Activated naive CD8-positive, alpha-beta T cell treated with anti-CD3 and anti-CD28 coated beads, Interleukin-2, amount 10 ng/mL, durations not matched to agents 7 days and 5 days (primary cell): ENCODE measurements around the gene PLXDC2. TPM values are rescaled to one million over a fixed set of nuclear protein-coding genes. Genes with fewer than 3 reads are reported as not detected.

Experiments
- ATAC-seq: fragments of 150-1000 bp; cut with Tn5 transposase; one replicate; pipeline ENCODE4 v1.10.0; 2021; ENCODE audit warnings: low read depth, moderate library complexity
- POLR2A ChIA-PET: fragments of 350-600 bp; sonication (Branson Sonifier 250); formaldehyde crosslinking; loops from one replicate; lab custom pipeline; 2021; ENCODE audit warnings: antibody characterized with exemption; lab: Charles Lee
- DNase-seq: peaks from one replicate; pipeline ENCODE4 v3.0.0; 2021
- H3K27ac Mint-ChIP-seq: one replicate; pipeline ENCODE4 v1.8.0; 2022; ENCODE audit warnings: mild to moderate bottlenecking, mixed read lengths
- H3K27me3 Mint-ChIP-seq: one replicate; pipeline ENCODE4 v1.8.0; 2022; ENCODE audit warnings: mild to moderate bottlenecking, moderate library complexity, mixed read lengths
- H3K36me3 Mint-ChIP-seq: one replicate; pipeline ENCODE4 v1.8.0; 2021; ENCODE audit warnings: mild to moderate bottlenecking, mixed read lengths
- H3K4me1 Mint-ChIP-seq: one replicate; pipeline ENCODE4 v1.8.0; 2021; ENCODE audit warnings: mixed read lengths
- H3K4me3 Mint-ChIP-seq: one replicate; pipeline ENCODE4 v1.8.0; 2022; ENCODE audit warnings: mild to moderate bottlenecking, moderate library complexity, mixed read lengths
- H3K9me3 Mint-ChIP-seq: one replicate; pipeline ENCODE4 v1.8.0; 2021; ENCODE audit warnings: mixed read lengths
- total RNA-seq, 2 experiments: library from RNA; stranded (reverse); gene quantifications; one replicate each; pipeline ENCODE4 v1.2.3, GENCODE V29; 2021

PLXDC2 gene
- total RNA-seq, 2 experiments from 2014 or later, result 0.86 to 1.0 TPM

DNA sequence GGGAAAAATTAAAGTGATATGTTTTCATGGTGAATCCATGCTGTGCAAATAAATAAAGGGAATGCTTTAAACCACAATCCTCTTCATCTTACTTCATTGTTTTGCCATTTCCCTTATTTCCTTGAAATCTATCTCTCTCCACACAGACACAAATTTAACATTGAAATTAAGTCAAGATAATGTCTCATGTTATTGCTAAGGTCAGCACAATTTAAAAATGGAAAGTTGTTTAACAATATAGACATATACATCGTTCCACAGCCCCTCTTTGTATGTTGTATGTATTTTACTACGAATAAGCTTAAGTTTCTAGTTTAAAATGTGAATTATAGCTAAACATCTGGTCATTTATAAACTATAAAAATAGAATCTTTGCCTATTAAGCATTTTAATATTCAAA lies 256.9 kb downstream of the PLXDC2 start:
- H3K4me1 Mint-ChIP-seq, result no peaks in the 10 kb centered on the region
- no peak for DNase-seq
- H3K36me3 Mint-ChIP-seq, result no peaks in the 10 kb centered on the region
- H3K27me3 Mint-ChIP-seq, result no peaks in the 10 kb centered on the region
- POLR2A ChIA-PET, result no interaction called here
- H3K4me3 Mint-ChIP-seq, result no peak overlapping the region
- H3K27ac Mint-ChIP-seq, result no peak overlapping the region
- ATAC-seq, result no peak
- H3K9me3 Mint-ChIP-seq, result peaks cover 9% of the 10 kb centered on the region

DNA sequence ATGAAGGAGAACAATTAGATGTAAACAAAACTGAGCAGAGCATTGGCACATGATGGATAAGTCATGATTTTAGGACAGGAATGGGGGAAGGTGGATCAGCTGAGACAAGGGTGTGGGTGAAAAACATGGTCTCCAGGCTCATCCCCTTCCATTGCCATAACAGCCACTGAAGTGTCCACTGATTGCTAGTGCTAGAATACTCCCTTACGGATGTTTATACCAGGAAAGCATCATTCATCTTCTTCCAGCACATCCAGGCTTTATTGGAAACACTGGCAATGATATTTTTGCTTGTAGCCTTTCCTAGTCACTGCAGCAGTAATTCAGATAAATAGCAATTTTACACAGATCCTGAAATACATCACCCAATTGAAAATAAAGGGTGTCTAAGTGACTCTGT lies 259.5 kb downstream of the PLXDC2 start:
- no peaks in the 10 kb centered on the region for H3K4me1 Mint-ChIP-seq
- peaks cover 13% of the 10 kb centered on the region for H3K9me3 Mint-ChIP-seq
- no peak for DNase-seq
- no peaks in the 10 kb centered on the region for H3K27me3 Mint-ChIP-seq
- no peak for ATAC-seq
- POLR2A ChIA-PET, result no interaction called here
- H3K4me3 Mint-ChIP-seq, result no peak overlapping the region
- H3K36me3 Mint-ChIP-seq, result no peaks in the 10 kb centered on the region
- H3K27ac Mint-ChIP-seq, result no peak overlapping the region

DNA sequence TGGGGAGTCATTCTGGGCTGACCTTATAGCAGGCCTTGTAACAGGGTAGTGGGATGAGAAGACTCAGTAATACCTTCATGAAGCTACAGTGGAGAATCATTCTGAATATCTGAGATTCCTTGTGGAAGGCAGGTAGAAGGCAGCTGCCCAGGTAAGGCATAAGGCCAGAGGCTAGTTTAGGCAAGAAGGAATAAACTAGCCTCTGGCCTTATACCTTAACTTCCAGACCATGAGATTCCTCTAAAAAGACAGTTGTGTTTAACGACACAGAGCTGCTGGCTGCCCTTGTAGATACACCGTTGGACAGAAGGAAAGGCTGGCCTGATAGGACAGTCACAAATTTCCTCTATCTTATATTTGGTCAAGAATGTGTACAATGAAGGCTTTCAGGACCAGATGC lies 268.2 kb downstream of the PLXDC2 start:
- H3K4me1 Mint-ChIP-seq, result no peaks in the 10 kb centered on the region
- H3K4me3 Mint-ChIP-seq, result no peak overlapping the region
- POLR2A ChIA-PET, result interaction anchor here (0.7 kb wide), 1 partner anchor 148 kb away, joined by 3 read pairs; no protein-coding TSS in a partner anchor
- ATAC-seq, result no peak
- no peaks in the 10 kb centered on the region for H3K27me3 Mint-ChIP-seq
- no peak for DNase-seq
- H3K27ac Mint-ChIP-seq, result no peak overlapping the region
- H3K36me3 Mint-ChIP-seq, result no peaks in the 10 kb centered on the region
- peaks cover 4% of the 10 kb centered on the region for H3K9me3 Mint-ChIP-seq

DNA sequence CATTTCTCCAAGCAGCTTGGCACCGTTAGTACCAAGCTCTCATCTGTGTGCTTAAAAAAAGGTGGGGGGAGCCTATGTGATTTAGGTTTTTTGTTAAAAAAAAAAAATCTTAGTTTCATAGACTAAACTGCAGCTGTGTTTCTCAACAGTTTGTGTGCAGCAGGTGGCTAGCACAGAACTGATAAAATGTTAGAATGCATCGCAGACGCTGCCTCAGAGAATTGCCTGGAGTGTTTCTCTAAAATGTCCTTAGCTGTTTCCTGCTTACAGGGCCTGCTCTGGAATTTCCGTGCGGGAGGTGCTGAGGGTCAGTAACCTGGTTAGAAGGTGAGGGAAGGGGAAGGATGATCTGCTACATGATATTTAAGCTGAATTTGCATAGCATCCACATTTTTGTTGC lies 268.9 kb downstream of the PLXDC2 start:
- Mint-ChIP-seq H3K27me3 (no peaks in the 10 kb centered on the region), H3K4me3 (no peak overlapping the region), H3K9me3 (peaks cover 4% of the 10 kb centered on the region), H3K36me3 (no peaks in the 10 kb centered on the region), H3K27ac (no peak overlapping the region), H3K4me1 (no peaks in the 10 kb centered on the region)
- DNase-seq (no peak), ATAC-seq (no peak)
- POLR2A ChIA-PET, result interaction anchor here (0.7 kb wide), 1 partner anchor 149 kb away, joined by 3 read pairs; no protein-coding TSS in a partner anchor

DNA sequence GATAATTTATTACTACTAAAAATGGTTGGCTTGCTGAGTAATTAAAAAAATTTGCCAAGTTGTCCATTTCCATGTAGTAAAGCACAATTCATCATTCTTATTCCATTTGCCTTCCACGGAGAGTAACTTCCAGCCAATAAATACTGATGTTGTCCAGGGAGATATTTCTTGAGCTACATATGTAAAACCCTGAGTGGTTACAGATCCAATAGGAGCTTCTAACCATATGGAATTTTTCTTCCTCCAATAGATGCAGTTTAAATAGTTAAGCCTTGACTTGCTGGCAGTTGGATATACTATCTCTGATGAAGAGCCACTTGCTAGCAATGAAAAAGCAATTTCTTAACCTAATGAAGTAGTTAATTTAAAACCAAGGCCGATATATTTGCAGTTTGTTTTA lies 271.1 kb downstream of the PLXDC2 start:
- Mint-ChIP-seq H3K27ac (no peak overlapping the region), H3K9me3 (no peaks in the 10 kb centered on the region), H3K4me1 (no peaks in the 10 kb centered on the region), H3K27me3 (no peaks in the 10 kb centered on the region), H3K4me3 (no peak overlapping the region), H3K36me3 (no peaks in the 10 kb centered on the region)
- POLR2A ChIA-PET, result no interaction called here
- ATAC-seq (no peak), DNase-seq (no peak)

DNA sequence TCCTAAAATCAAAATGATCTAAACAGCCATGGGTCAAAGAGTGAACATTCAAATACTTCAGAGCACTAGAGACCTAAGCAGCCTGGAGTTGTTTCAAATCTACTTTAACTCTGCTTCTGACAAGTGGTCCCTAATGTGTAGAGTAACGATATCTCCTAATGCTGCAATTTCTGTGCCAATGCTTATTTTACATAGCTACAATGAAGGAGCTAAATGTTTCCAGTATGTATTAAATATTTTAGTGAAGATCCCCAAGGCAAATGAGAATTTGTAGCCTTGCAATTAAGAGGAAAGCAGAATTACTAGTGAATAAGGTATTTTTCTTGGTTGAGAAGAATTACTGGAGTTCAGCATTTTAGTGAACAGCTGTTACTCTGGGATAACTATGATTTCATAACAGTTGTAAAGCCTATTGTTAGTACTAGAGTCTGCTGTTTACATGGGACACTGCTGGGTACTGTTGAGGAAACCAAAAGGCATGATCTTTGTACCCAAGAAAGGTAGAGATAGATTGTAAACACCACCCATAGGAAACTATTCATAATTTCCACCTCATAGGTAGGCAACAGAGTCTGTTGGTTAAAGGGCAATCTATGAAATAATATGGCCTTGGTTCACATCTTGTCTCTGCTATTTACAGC lies 271.9 kb downstream of the PLXDC2 start:
- POLR2A ChIA-PET, result no interaction called here
- ATAC-seq, result no peak
- H3K27me3 Mint-ChIP-seq, result no peaks in the 10 kb centered on the region

DNA sequence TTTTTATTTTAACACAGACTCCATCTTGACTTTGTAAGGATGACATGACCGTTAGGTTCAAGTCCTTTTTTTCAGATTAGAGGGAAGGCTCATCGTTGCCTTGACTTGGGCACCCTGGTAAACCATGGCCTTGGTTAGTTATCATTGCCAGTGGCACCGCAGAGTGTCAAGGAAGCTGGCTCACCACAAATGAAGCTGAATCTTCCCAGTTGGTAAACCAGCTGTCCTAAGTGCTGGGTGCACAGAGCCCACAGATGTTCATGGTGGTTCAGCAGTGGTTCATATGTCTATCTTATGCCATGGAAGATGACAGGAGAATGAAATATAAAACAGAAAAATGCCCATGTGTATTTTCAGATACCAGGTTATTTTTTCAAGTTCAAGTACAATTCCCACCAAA lies 273.6 kb downstream of the PLXDC2 start:
- no peak overlapping the region for H3K4me3 Mint-ChIP-seq
- no peak overlapping the region for H3K27ac Mint-ChIP-seq
- ATAC-seq (no peak), DNase-seq (no peak)
- H3K36me3 Mint-ChIP-seq, result no peaks in the 10 kb centered on the region
- no peaks in the 10 kb centered on the region for H3K27me3 Mint-ChIP-seq
- no peaks in the 10 kb centered on the region for H3K4me1 Mint-ChIP-seq
- POLR2A ChIA-PET, result no interaction called here
- H3K9me3 Mint-ChIP-seq, result no peaks in the 10 kb centered on the region

More for the DNA sequence above, 271.9 kb downstream of the PLXDC2 start:
- Mint-ChIP-seq H3K4me1 (no peaks in the 10 kb centered on the region), H3K9me3 (no peaks in the 10 kb centered on the region), H3K27ac (no peak overlapping the region), H3K4me3 (no peak overlapping the region), H3K36me3 (no peaks in the 10 kb centered on the region)
- no peak for DNase-seq

DNA sequence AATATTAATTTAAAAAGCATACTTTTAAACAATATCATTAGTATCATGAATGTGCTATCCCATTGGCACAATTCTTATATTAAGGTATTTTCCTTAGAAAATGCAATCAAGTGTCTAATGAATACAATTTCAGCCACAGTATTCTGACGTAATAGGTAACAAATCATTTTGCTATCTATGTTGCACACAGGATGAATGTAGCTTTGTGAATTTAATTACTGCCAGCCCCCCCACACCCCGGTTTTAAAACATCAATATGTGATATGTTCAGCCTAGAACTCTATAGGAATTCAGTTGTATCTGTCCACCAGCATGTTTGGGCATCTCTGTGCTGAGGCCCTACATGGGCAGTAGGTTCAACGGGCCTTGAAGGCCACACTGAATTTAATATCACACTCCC lies 274.6 kb downstream of the PLXDC2 start:
- H3K27me3 Mint-ChIP-seq, result no peaks in the 10 kb centered on the region
- POLR2A ChIA-PET, result no interaction called here
- no peak for ATAC-seq

DNA sequence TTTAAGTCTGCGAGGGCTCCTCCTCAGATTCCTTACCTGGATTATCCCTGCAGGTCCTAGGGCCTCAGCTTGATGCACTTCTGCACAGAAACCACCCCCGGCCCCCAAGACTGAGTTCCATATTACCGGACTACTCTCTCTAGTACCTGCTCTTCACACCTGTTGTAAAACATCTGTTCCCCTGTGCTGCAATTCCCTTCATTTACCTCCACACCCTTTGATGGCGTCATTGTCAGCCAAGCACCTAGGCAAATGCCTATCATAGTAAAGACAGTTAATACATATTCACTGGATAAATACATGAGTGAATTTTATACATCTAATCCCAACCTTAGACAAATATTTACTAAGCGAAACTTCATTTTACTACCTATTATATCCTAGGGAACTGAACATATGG lies 275.5 kb downstream of the PLXDC2 start:
- no peak for DNase-seq
- POLR2A ChIA-PET, result no interaction called here
- peaks cover 2% of the 10 kb centered on the region for H3K9me3 Mint-ChIP-seq
- H3K27me3 Mint-ChIP-seq, result no peaks in the 10 kb centered on the region
- no peak overlapping the region for H3K27ac Mint-ChIP-seq
- H3K4me3 Mint-ChIP-seq, result no peak overlapping the region
- no peak for ATAC-seq
- H3K36me3 Mint-ChIP-seq, result no peaks in the 10 kb centered on the region
- H3K4me1 Mint-ChIP-seq, result no peaks in the 10 kb centered on the region

More for the DNA sequence above, 274.6 kb downstream of the PLXDC2 start:
- no peak for DNase-seq
- Mint-ChIP-seq H3K36me3 (no peaks in the 10 kb centered on the region), H3K4me1 (no peaks in the 10 kb centered on the region), H3K4me3 (no peak overlapping the region), H3K27ac (no peak overlapping the region), H3K9me3 (peaks cover 2% of the 10 kb centered on the region)

DNA sequence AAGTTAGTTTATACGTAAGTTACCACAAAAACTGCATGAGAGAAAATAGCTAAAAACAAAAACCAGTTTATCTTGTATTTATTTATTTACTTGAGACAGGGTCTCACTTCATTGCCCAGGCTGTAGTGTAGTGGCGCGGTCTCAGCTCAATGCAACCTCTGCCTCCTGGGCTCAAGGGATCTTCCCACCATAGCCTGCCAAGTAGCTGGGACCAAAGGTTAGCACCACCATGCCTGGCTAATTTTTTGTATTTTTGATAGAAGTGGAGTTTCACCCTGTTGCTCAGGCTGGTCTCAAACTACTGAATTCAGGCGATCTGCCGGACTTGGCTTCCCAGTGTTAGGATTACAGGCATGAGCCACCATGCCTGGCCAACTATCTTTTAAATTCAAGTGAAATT lies 277.4 kb downstream of the PLXDC2 start:
- no peaks in the 10 kb centered on the region for H3K36me3 Mint-ChIP-seq
- no peak overlapping the region for H3K27ac Mint-ChIP-seq
- H3K4me3 Mint-ChIP-seq, result no peak overlapping the region
- no peaks in the 10 kb centered on the region for H3K4me1 Mint-ChIP-seq
- POLR2A ChIA-PET, result no interaction called here
- DNase-seq (no peak), ATAC-seq (no peak)
- peaks cover 2% of the 10 kb centered on the region for H3K9me3 Mint-ChIP-seq
- H3K27me3 Mint-ChIP-seq, result no peaks in the 10 kb centered on the region

DNA sequence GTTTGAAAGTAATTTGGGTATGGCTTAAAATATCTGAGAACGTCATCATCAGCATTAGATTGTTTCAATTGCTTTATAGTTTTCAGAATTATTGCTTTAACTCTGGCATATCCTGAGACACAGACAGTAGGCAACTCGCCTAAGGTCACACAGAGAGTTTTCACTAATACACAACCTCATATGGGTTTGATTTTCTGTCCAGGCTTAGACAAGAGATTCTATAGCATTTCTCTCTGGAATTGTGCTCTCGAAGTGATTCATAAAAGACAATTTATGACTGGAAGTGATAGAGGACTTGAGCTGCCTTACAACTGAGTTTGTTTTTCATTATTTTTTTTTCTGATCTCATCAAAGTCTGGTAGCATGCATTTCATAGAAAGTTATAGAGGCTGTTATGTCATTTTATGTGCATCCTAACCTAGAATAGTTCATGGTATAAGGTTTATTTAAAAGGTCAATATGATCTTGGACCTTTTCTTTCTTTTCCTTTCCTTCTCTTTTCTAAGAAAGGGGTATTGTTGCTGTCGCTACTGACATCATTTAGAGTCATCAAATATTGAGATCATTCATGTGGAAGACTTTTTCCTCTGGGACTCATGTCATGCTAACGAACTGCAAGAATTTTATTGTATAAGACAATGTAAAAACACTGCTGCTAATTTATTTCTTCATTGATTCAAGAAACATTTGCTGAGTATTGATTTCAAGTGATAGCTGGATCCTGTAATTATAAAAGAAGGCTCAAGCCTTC lies 278.2 kb downstream of the PLXDC2 start:
- no peak overlapping the region for H3K27ac Mint-ChIP-seq
- ATAC-seq (no peak), DNase-seq (no peak)
- peaks cover 2% of the 10 kb centered on the region for H3K9me3 Mint-ChIP-seq
- no peak overlapping the region for H3K4me3 Mint-ChIP-seq
- H3K36me3 Mint-ChIP-seq, result no peaks in the 10 kb centered on the region
- H3K4me1 Mint-ChIP-seq, result no peaks in the 10 kb centered on the region
- H3K27me3 Mint-ChIP-seq, result no peaks in the 10 kb centered on the region
- POLR2A ChIA-PET, result no interaction called here

DNA sequence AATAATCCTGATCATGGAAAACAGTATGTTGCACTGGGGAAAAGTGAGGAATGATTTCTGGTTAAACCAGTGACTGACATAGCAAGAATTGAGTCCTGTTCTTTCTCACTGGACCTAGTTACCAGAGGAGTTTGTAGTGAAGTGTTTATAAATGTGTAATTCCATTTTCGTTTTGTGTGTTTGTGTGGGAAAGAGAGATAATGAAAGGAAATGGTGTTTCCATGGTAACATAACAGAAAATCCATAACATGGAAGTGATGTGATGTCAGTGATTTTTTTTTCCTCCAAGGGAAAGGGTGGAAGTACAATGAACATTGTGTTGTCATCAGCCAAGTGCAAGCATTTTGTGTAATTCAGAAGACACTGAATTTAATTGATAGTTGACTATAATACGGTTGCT lies 283.9 kb downstream of the PLXDC2 start:
- H3K4me1 Mint-ChIP-seq, result no peaks in the 10 kb centered on the region
- POLR2A ChIA-PET, result no interaction called here
- no peaks in the 10 kb centered on the region for H3K27me3 Mint-ChIP-seq
- DNase-seq (no peak), ATAC-seq (no peak)
- no peak overlapping the region for H3K4me3 Mint-ChIP-seq
- no peaks in the 10 kb centered on the region for H3K36me3 Mint-ChIP-seq
- H3K9me3 Mint-ChIP-seq, result peaks cover 8% of the 10 kb centered on the region
- no peak overlapping the region for H3K27ac Mint-ChIP-seq

DNA sequence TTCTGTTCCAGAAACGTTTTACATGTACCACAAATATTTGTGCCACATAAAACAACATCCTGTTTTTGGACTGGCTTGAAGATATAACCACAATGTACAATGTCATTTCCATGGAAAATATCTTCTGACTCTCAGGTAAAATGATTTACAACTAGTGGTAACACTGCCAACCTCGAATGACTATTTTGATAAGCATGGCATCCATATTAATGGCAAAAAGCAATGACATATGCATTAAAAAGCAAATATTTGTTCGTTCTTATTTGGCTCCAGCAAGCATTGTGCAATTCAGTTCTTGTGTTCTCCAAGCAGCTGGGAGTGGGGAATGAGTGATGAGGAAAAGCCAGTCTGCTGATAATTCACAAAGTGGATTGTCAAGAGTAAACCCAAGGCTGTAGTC lies 289.0 kb downstream of the PLXDC2 start:
- no peak overlapping the region for H3K27ac Mint-ChIP-seq
- POLR2A ChIA-PET, result no interaction called here
- H3K4me1 Mint-ChIP-seq, result no peaks in the 10 kb centered on the region

DNA sequence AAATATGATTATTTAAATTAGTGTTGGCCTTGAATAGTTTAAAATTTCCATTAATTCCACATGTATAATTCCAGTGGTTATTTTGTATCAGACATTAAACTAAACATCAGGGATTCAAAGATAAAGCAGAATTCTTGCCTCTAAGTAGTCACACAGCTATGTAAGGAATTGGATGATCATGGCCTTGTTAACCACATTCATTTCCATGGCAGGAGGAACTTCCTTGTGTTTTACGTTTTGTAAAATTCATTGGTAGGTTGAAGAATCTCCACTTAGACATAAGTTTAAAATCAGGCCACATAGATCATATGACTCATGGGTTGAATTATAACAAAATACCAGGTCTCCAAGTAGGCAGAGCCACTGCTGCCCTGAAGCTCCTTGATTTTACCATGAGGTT lies 289.7 kb downstream of the PLXDC2 start:
- DNase-seq, result no peak
- POLR2A ChIA-PET, result no interaction called here
- Mint-ChIP-seq H3K4me3 (no peak overlapping the region), H3K27ac (no peak overlapping the region), H3K9me3 (peaks cover 6% of the 10 kb centered on the region), H3K27me3 (no peaks in the 10 kb centered on the region), H3K4me1 (no peaks in the 10 kb centered on the region), H3K36me3 (no peaks in the 10 kb centered on the region)
- no peak for ATAC-seq

More for the DNA sequence above, 289.0 kb downstream of the PLXDC2 start:
- ATAC-seq (no peak), DNase-seq (no peak)
- peaks cover 6% of the 10 kb centered on the region for H3K9me3 Mint-ChIP-seq
- H3K36me3 Mint-ChIP-seq, result no peaks in the 10 kb centered on the region
- H3K4me3 Mint-ChIP-seq, result no peak overlapping the region
- H3K27me3 Mint-ChIP-seq, result no peaks in the 10 kb centered on the region
